Common myeloid progenitor, CD34-positive (primary cell): ENCODE measurements around the gene ZNF396.

Experiments
- CTCF ChIA-PET: fragments of 350-600 bp; sonication (Branson Sonifier 250); formaldehyde crosslinking; loops from one replicate; lab custom pipeline; 2021; ENCODE audit warnings: antibody characterized with exemption; lab: Charles Lee
- POLR2A ChIA-PET: fragments of 350-600 bp; sonication (Branson Sonifier 250); formaldehyde crosslinking; loops from one replicate; lab custom pipeline; 2021; ENCODE audit warnings: antibody characterized with exemption; lab: Charles Lee
- DNase-seq, 3 donors: peaks; one replicate each; pipeline versions ENCODE4 v3.0.0 to v3.0.0-alpha.2; 2013
- H3K27ac ChIP-seq, 2 experiments: 1 replicate in 1 of 2; 2 replicates in 1 of 2; pipeline ENCODE4 v1.7.0; 2013; ENCODE audit warnings: inconsistent platforms in 2 of 2, low read length in 2 of 2, mild to moderate bottlenecking in 2 of 2, low read depth in 1 of 2, moderate library complexity in 1 of 2; ENCODE audit not compliant: severe bottlenecking in 2 of 2, insufficient read depth in 1 of 2, poor library complexity in 1 of 2
- H3K27me3 ChIP-seq, 5 experiments: replicated peaks in 2 of 5; 1 replicate in 3 of 5; 2 replicates in 2 of 5; pipeline versions ENCODE4 v1.6.1 to v1.7.0; 2013; ENCODE audit warnings: low read length in 4 of 5, mild to moderate bottlenecking in 2 of 5, moderate library complexity in 2 of 5, inconsistent platforms in 1 of 5; ENCODE audit not compliant: insufficient read depth in 5 of 5, control insufficient read depth in 4 of 5
- H3K36me3 ChIP-seq, 4 experiments: 1 replicate in 2 of 4; 2 replicates in 2 of 4; pipeline versions ENCODE4 v1.6.1 to v1.7.0; 2013; ENCODE audit warnings: low read length in 3 of 4, control low read depth in 1 of 4, mild to moderate bottlenecking in 1 of 4; ENCODE audit not compliant: control insufficient read depth in 4 of 4, insufficient read depth in 4 of 4
- H3K4me1 ChIP-seq, 4 experiments: 1 replicate in 3 of 4; 2 replicates in 1 of 4; pipeline versions ENCODE4 v1.6.1 to v1.7.1; 2013; ENCODE audit warnings: low read length in 3 of 4, mild to moderate bottlenecking in 3 of 4, control low read depth in 1 of 4, inconsistent platforms in 1 of 4, moderate library complexity in 1 of 4; ENCODE audit not compliant: control insufficient read depth in 4 of 4, insufficient read depth in 4 of 4; ENCODE audit errors: control extremely low read depth in 1 of 4
- H3K4me3 ChIP-seq, 7 experiments: 1 replicate in 4 of 7; 2 replicates in 3 of 7; pipeline versions ENCODE4 v1.5.1 to v1.7.0; 2013; ENCODE audit warnings: mild to moderate bottlenecking in 7 of 7, low read length in 6 of 7, moderate library complexity in 6 of 7, inconsistent platforms in 2 of 7, low read depth in 2 of 7, control low read depth in 1 of 7; ENCODE audit not compliant: insufficient read depth in 4 of 7, control insufficient read depth in 1 of 7; ENCODE audit errors: extremely low read depth in 1 of 7
- H3K9me3 ChIP-seq, 5 experiments: 1 replicate in 4 of 5; 2 replicates in 1 of 5; pipeline versions ENCODE4 v1.6.1 to v1.7.1; 2013; ENCODE audit warnings: low read length in 4 of 5, mild to moderate bottlenecking in 2 of 5, inconsistent platforms in 1 of 5, low read depth in 1 of 5, moderate library complexity in 1 of 5; ENCODE audit not compliant: control insufficient read depth in 4 of 5, insufficient read depth in 2 of 5; ENCODE audit errors: control extremely low read depth in 1 of 5
- WGBS: methylation state at CpG from one replicate; pipeline ENCODE4 v1.1.5; 2013; ENCODE audit not compliant: insufficient coverage; 5-methylcytosine and 5-hydroxymethylcytosine counted together

The ZNF396 gene

GRCh38 chr18:35376393-35376741 lies 770 bp downstream of the ZNF396 start:
- H3K36me3 ChIP-seq, result no peaks in the 10 kb centered on the region
- peak overlapping the region; percentile 59 to 77 (median 73) for H3K4me3 ChIP-seq
- ChIA-PET POLR2A (no interaction called here), CTCF (interaction anchor here (2.0 kb wide), 1 partner anchor 10 kb away, joined by 7 read pairs; no protein-coding TSS in a partner anchor)
- no peaks in the 10 kb centered on the region for H3K27me3 ChIP-seq
- 6% methylated on average over 12 of the region's 13 CpGs for WGBS
- peaks cover 0 to 14% (median 11%) of the 10 kb centered on the region in 4 experiments for H3K4me1 ChIP-seq
- peak; percentile 31 to 75 (median 71) for DNase-seq
- no peaks in the 10 kb centered on the region for H3K9me3 ChIP-seq
- peak overlapping the region in 1 of 2 experiments; percentile 62 for H3K27ac ChIP-seq

- Histone ChIP-seq H3K27ac (no peak overlapping the region), H3K36me3 (no peaks in the 10 kb centered on the region), H3K4me3 (no peak overlapping the region), H3K9me3 (no peaks in the 10 kb centered on the region), H3K27me3 (no peaks in the 10 kb centered on the region), H3K4me1 (peaks cover 0 to 14% (median 11%) of the 10 kb centered on the region in 4 experiments)
- no peak for DNase-seq
- CTCF ChIA-PET, result interaction anchor here (0.8 to 2.0 kb wide), 3 partner anchors 11 to 21 kb away, joined by 3 to 7 read pairs (median 3); no protein-coding TSS in a partner anchor
- WGBS, result 100% methylated on average over 1 of the region's 4 CpGs
- POLR2A ChIA-PET, result no interaction called here
Observed at GRCh38 chr18:35374708-35375107, 2.4 kb downstream of the ZNF396 start.

- DNase-seq, result no peak
- no peaks in the 10 kb centered on the region for H3K9me3 ChIP-seq
- no peaks in the 10 kb centered on the region for H3K36me3 ChIP-seq
- ChIA-PET CTCF (interaction anchor here (1.3 to 1.8 kb wide), 2 partner anchors 16 to 27 kb away, joined by 3 to 4 read pairs; no protein-coding TSS in a partner anchor), POLR2A (no interaction called here)
- no peaks in the 10 kb centered on the region for H3K27me3 ChIP-seq
- peaks cover 0 to 7% (median 6%) of the 10 kb centered on the region in 4 experiments for H3K4me1 ChIP-seq
- 100% methylated on average over 1 of the region's 1 CpG for WGBS
- H3K4me3 ChIP-seq, result no peak overlapping the region
- no peak overlapping the region for H3K27ac ChIP-seq
Observed at GRCh38 chr18:35371412-35372195, 5.5 kb downstream of the ZNF396 start.

GRCh38 chr18:35369126-35369525 lies 8.0 kb downstream of the ZNF396 start:
- H3K27ac ChIP-seq, result no peak overlapping the region
- POLR2A ChIA-PET, result no interaction called here
- H3K27me3 ChIP-seq, result no peaks in the 10 kb centered on the region
- H3K4me1 ChIP-seq, result no peaks in the 10 kb centered on the region
- H3K36me3 ChIP-seq, result no peaks in the 10 kb centered on the region
- H3K9me3 ChIP-seq, result no peaks in the 10 kb centered on the region
- H3K4me3 ChIP-seq, result no peak overlapping the region
- CTCF ChIA-PET, result interaction anchor here (0.9 to 1.4 kb wide), 5 partner anchors 9 to 177 kb away, joined by 3 to 4 read pairs (median 3); no protein-coding TSS in a partner anchor
- WGBS, result 95% methylated on average over 6 of the region's 6 CpGs
- DNase-seq, result no peak

GRCh38 chr18:35368595-35368994 lies 8.5 kb downstream of the ZNF396 start:
- H3K27me3 ChIP-seq, result no peaks in the 10 kb centered on the region
- WGBS, result 97% methylated on average over 6 of the region's 6 CpGs
- H3K4me3 ChIP-seq, result no peak overlapping the region
- H3K27ac ChIP-seq, result no peak overlapping the region
- no peaks in the 10 kb centered on the region for H3K36me3 ChIP-seq
- DNase-seq, result no peak
- no peaks in the 10 kb centered on the region for H3K9me3 ChIP-seq
- ChIA-PET CTCF (interaction anchor here (0.9 to 1.4 kb wide), 4 partner anchors 9 to 176 kb away, joined by 3 to 4 read pairs (median 4); no protein-coding TSS in a partner anchor), POLR2A (no interaction called here)
- no peaks in the 10 kb centered on the region for H3K4me1 ChIP-seq

GRCh38 chr18:35362531-35362930 lies 14.6 kb downstream of the ZNF396 start:
- DNase-seq, result no peak
- CTCF ChIA-PET, result interaction anchor here (0.9 kb wide), 1 partner anchor 102 kb away, joined by 3 read pairs; no protein-coding TSS in a partner anchor
- Histone ChIP-seq H3K9me3 (no peaks in the 10 kb centered on the region), H3K27ac (no peak overlapping the region), H3K4me1 (no peaks in the 10 kb centered on the region), H3K27me3 (no peaks in the 10 kb centered on the region), H3K4me3 (no peak overlapping the region), H3K36me3 (no peaks in the 10 kb centered on the region)
- POLR2A ChIA-PET, result no interaction called here
